HEK293 (cell line): ENCODE measurements around the gene OLR1.

Experiments
- CTCF ChIA-PET: fragments of 350-600 bp; formaldehyde crosslinking; extraction: SDS; loops from one replicate; lab custom pipeline; 2021; ENCODE audit warnings: antibody characterized with exemption; lab: Yijun Ruan, JAX
- POLR2A ChIA-PET: fragments of 300-600 bp; formaldehyde crosslinking; extraction: SDS; loops from one replicate; lab custom pipeline; 2020; ENCODE audit warnings: antibody characterized with exemption, inconsistent platforms; lab: Yijun Ruan, JAX
- H3K27ac ChIP-seq: fragments of 200-500 bp; sonication (Bioruptor generic); 2 replicates; pipeline ENCODE4 v1.5.1; 2014; ENCODE audit warnings: low read depth, low read length, control low read depth, inconsistent platforms; ENCODE audit errors: extremely low read depth
- H3K36me3 ChIP-seq, 2 experiments: fragments of 200-500 bp in 1 of 2; sonication (Bioruptor generic) in 1 of 2; 1 replicate in 1 of 2; 2 replicates in 1 of 2; pipeline ENCODE4 v1.5.1; 2014 to 2017; ENCODE audit warnings: inconsistent platforms in 2 of 2, low read length in 2 of 2; ENCODE audit not compliant: control insufficient read depth in 2 of 2, insufficient read depth in 1 of 2
- H3K4me1 ChIP-seq: fragments of 200-500 bp; sonication (Bioruptor generic); 2 replicates; pipeline ENCODE4 v1.5.1; 2014; ENCODE audit warnings: mild to moderate bottlenecking, low read length, inconsistent platforms; ENCODE audit not compliant: control insufficient read depth, insufficient read depth
- H3K4me3 ChIP-seq: 2 replicates; pipeline ENCODE4 v1.5.1; 2011; ENCODE audit warnings: low read depth, mild to moderate bottlenecking, control low read depth, low read length, moderate library complexity
- H3K9me3 ChIP-seq: fragments of 200-500 bp; sonication (Bioruptor generic); 2 replicates; pipeline ENCODE4 v1.5.1; 2014; ENCODE audit warnings: low read depth, low read length, inconsistent platforms; ENCODE audit not compliant: control insufficient read depth, insufficient read depth
- BCL11A ChIP-seq: fragments of 450-650 bp; formaldehyde crosslinking; IDR thresholded peaks from 2 replicates; pipeline ENCODE4 v1.5.1; 2016; ENCODE audit warnings: low read depth, missing biosample characterization, missing genetic modification characterization
- EGR2 ChIP-seq: fragments of 450-650 bp; formaldehyde crosslinking; IDR thresholded peaks from 2 replicates; pipeline ENCODE4 v1.5.1; 2016; ENCODE audit warnings: low read depth, missing biosample characterization, missing genetic modification characterization
- IKZF3 ChIP-seq: fragments of 450-650 bp; IDR thresholded peaks from 2 replicates; pipeline ENCODE4 v1.5.0; 2018; ENCODE audit warnings: missing biosample characterization, mild to moderate bottlenecking, missing genetic modification characterization, moderate library complexity
- KLF16 ChIP-seq: fragments of 450-650 bp; formaldehyde crosslinking; IDR thresholded peaks from 2 replicates; pipeline ENCODE4 v1.5.1; 2017; ENCODE audit warnings: missing biosample characterization, missing genetic modification characterization
- KLF9 ChIP-seq: fragments of 450-650 bp; formaldehyde crosslinking; IDR thresholded peaks from 2 replicates; pipeline ENCODE4 v1.5.1; 2016; ENCODE audit warnings: missing biosample characterization, missing genetic modification characterization, low read depth
- MYNN ChIP-seq: fragments of 450-650 bp; formaldehyde crosslinking; IDR thresholded peaks from 2 replicates; pipeline ENCODE4 v1.5.1; 2016; ENCODE audit warnings: missing biosample characterization, missing genetic modification characterization, borderline replicate concordance
- OSR2 ChIP-seq: fragments of 450-650 bp; formaldehyde crosslinking; IDR thresholded peaks from 2 replicates; pipeline ENCODE4 v1.5.1; 2016; ENCODE audit warnings: missing biosample characterization, missing genetic modification characterization
- RBAK ChIP-seq: fragments of 450-650 bp; formaldehyde crosslinking; IDR thresholded peaks from 2 replicates; pipeline ENCODE4 v1.5.1; 2016; ENCODE audit warnings: missing biosample characterization, missing genetic modification characterization
- REST ChIP-seq: fragments of 450-650 bp; formaldehyde crosslinking; IDR thresholded peaks from 2 replicates; pipeline ENCODE4 v1.5.1; 2016; ENCODE audit warnings: missing biosample characterization, missing genetic modification characterization
- ZBTB44 ChIP-seq: fragments of 450-650 bp; IDR thresholded peaks from 2 replicates; pipeline ENCODE4 v1.5.1; 2018; ENCODE audit warnings: missing biosample characterization, mild to moderate bottlenecking, missing genetic modification characterization
- ZNF132 ChIP-seq: fragments of 450-650 bp; formaldehyde crosslinking; IDR thresholded peaks from 2 replicates; pipeline ENCODE4 v1.5.1; 2017; ENCODE audit warnings: missing biosample characterization, missing genetic modification characterization, borderline replicate concordance
- ZNF341 ChIP-seq: fragments of 450-650 bp; formaldehyde crosslinking; IDR thresholded peaks from 2 replicates; pipeline ENCODE4; 2016; ENCODE audit warnings: low read depth, missing biosample characterization, missing genetic modification characterization
- ZNF423 ChIP-seq: fragments of 450-650 bp; formaldehyde crosslinking; IDR thresholded peaks from 2 replicates; pipeline ENCODE4 v1.5.1; 2016; ENCODE audit warnings: missing biosample characterization, missing genetic modification characterization
- ZNF433 ChIP-seq: fragments of 450-650 bp; formaldehyde crosslinking; IDR thresholded peaks from 2 replicates; pipeline ENCODE4 v1.5.1; 2016; ENCODE audit warnings: missing biosample characterization, missing genetic modification characterization, low read depth
- ZNF514 ChIP-seq: fragments of 450-650 bp; formaldehyde crosslinking; IDR thresholded peaks from 2 replicates; pipeline ENCODE4 v1.5.1; 2016; ENCODE audit warnings: missing biosample characterization, missing genetic modification characterization
- ZNF521 ChIP-seq: fragments of 450-650 bp; formaldehyde crosslinking; IDR thresholded peaks from 2 replicates; pipeline ENCODE4 v1.5.1; 2017; ENCODE audit warnings: missing biosample characterization, mild to moderate bottlenecking, missing genetic modification characterization
- ZNF530 ChIP-seq: fragments of 450-650 bp; formaldehyde crosslinking; IDR thresholded peaks from 2 replicates; pipeline ENCODE4 v1.5.1; 2016; ENCODE audit warnings: low read depth, missing biosample characterization, missing genetic modification characterization
- ZNF600 ChIP-seq: fragments of 450-650 bp; formaldehyde crosslinking; IDR thresholded peaks from 2 replicates; pipeline ENCODE4 v1.5.1; 2016; ENCODE audit warnings: missing biosample characterization, missing genetic modification characterization
- ZNF624 ChIP-seq: fragments of 450-650 bp; formaldehyde crosslinking; IDR thresholded peaks from 2 replicates; pipeline ENCODE4 v1.5.1; 2017; ENCODE audit warnings: missing biosample characterization, missing genetic modification characterization
- ZNF785 ChIP-seq: fragments of 450-650 bp; formaldehyde crosslinking; IDR thresholded peaks from 2 replicates; pipeline ENCODE4 v1.5.1; 2016; ENCODE audit warnings: missing biosample characterization, missing genetic modification characterization
- ZNF791 ChIP-seq: fragments of 450-650 bp; formaldehyde crosslinking; IDR thresholded peaks from 2 replicates; pipeline ENCODE4 v1.5.1; 2016; ENCODE audit warnings: missing biosample characterization, missing genetic modification characterization
- TF ChIP-seq, protein P1 (sequence below): IDR thresholded peaks from 2 replicates; pipeline ENCODE4 v1.6.1; 2011; ENCODE audit warnings: mild to moderate bottlenecking, low read depth, low read length, borderline replicate concordance
- TF ChIP-seq, protein P2 (sequence below): fragments of 450-650 bp; formaldehyde crosslinking; IDR thresholded peaks from 2 replicates; pipeline ENCODE4 v1.5.1; 2016; ENCODE audit warnings: missing biosample characterization, missing genetic modification characterization, borderline replicate concordance
- TF ChIP-seq, protein P3 (sequence below): fragments of 450-650 bp; formaldehyde crosslinking; IDR thresholded peaks from 2 replicates; pipeline ENCODE4 v1.5.1; 2016; ENCODE audit warnings: missing biosample characterization, missing genetic modification characterization

OLR1 gene

DNA sequence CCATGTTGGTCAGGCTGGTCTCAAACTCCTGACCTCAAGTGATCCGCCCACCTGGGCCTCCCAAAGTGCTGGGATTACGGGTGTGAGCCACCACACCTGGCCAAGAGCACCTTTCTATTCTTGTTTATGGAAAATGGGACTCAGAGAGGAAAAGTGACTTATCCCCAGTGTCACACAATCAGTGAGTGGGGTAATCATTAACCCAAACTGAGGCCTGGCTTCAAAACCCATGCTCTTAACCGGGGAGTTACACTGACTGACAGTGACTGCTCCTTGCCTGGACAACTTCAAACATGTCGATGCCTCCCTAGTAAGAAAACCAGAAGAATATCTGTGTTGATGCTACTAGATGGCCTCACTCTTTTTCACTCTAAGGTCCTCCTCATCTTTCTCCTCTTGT, 49.2 kb downstream of the OLR1 start:
- H3K36me3 ChIP-seq: no peaks in the 10 kb centered on the region
- no peaks in the 10 kb centered on the region for H3K9me3 ChIP-seq
- TF ChIP-seq ZNF521 (tag by site-specific recombination) (no peak), KLF9 (tag by site-specific recombination) (no peak), EGR2 (tag by site-specific recombination) (no peak), ZNF514 (tag by site-specific recombination) (no peak), KLF16 (tag by site-specific recombination) (no peak), ZNF785 (tag by site-specific recombination) (no peak), RBAK (tag by site-specific recombination) (no peak), ZNF132 (tag by site-specific recombination) (no peak), MYNN (tag by site-specific recombination) (no peak), IKZF3 (no peak), ZBTB44 (tag by site-specific recombination) (no peak), ZNF341 (tag by site-specific recombination) (no peak), REST (tag by site-specific recombination) (no peak)
- TF ChIP-seq, protein P1, sequence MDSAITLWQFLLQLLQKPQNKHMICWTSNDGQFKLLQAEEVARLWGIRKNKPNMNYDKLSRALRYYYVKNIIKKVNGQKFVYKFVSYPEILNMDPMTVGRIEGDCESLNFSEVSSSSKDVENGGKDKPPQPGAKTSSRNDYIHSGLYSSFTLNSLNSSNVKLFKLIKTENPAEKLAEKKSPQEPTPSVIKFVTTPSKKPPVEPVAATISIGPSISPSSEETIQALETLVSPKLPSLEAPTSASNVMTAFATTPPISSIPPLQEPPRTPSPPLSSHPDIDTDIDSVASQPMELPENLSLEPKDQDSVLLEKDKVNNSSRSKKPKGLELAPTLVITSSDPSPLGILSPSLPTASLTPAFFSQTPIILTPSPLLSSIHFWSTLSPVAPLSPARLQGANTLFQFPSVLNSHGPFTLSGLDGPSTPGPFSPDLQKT: no peak
- TF ChIP-seq, all 188 proteins: peak for 0
- CTCF ChIA-PET: no interaction called here
- H3K4me1 ChIP-seq: no peaks in the 10 kb centered on the region
- POLR2A ChIA-PET: no interaction called here
- H3K27ac ChIP-seq: no peak overlapping the region
- H3K4me3 ChIP-seq: no peak overlapping the region

DNA sequence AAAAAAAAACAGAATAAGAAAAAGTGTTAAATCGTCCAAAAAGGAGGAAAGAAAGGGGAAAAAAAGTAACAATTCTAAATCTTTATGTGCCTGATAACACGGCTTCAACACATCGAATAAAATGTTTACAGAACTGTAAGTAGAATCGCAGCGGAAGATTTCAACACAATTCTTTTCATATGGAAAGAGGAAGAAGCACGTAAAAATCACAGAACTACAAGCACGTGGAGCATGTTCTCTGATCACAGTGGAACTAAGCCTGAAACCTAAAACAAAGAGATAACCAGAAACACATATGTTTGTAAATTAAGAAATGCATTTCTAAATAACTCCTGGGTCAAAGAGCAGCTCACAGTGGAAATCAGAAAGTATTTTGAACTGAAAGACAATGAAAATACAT, 50.7 kb downstream of the OLR1 start:
- no peaks in the 10 kb centered on the region for H3K36me3 ChIP-seq
- no peak overlapping the region for H3K27ac ChIP-seq
- H3K9me3 ChIP-seq: no peaks in the 10 kb centered on the region
- H3K4me3 ChIP-seq: no peak overlapping the region
- ChIA-PET CTCF (no interaction called here), POLR2A (no interaction called here)
- no peaks in the 10 kb centered on the region for H3K4me1 ChIP-seq
- TF ChIP-seq ZNF423 (tag by site-specific recombination) (no peak), ZNF530 (tag by site-specific recombination) (no peak), BCL11A (tag by site-specific recombination) (no peak), ZNF600 (no peak), ZNF791 (tag by site-specific recombination) (no peak), ZNF433 (tag by site-specific recombination) (no peak), ZNF624 (tag by site-specific recombination) (no peak), ZNF785 (tag by site-specific recombination) (no peak), OSR2 (no peak)
- TF ChIP-seq, protein P2, sequence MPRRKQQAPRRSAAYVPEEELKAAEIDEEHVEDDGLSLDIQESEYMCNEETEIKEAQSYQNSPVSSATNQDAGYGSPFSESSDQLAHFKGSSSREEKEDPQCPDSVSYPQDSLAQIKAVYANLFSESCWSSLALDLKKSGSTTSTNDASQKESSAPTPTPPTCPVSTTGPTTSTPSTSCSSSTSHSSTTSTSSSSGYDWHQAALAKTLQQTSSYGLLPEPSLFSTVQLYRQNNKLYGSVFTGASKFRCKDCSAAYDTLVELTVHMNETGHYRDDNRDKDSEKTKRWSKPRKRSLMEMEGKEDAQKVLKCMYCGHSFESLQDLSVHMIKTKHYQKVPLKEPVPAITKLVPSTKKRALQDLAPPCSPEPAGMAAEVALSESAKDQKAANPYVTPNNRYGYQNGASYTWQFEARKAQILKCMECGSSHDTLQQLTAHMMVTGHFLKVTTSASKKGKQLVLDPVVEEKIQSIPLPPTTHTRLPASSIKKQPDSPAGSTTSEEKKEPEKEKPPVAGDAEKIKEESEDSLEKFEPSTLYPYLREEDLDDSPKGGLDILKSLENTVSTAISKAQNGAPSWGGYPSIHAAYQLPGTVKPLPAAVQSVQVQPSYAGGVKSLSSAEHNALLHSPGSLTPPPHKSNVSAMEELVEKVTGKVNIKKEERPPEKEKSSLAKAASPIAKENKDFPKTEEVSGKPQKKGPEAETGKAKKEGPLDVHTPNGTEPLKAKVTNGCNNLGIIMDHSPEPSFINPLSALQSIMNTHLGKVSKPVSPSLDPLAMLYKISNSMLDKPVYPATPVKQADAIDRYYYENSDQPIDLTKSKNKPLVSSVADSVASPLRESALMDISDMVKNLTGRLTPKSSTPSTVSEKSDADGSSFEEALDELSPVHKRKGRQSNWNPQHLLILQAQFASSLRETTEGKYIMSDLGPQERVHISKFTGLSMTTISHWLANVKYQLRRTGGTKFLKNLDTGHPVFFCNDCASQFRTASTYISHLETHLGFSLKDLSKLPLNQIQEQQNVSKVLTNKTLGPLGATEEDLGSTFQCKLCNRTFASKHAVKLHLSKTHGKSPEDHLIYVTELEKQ (tag by site-specific recombination): no peak
- TF ChIP-seq, protein P1: no peak
- TF ChIP-seq, protein P3, sequence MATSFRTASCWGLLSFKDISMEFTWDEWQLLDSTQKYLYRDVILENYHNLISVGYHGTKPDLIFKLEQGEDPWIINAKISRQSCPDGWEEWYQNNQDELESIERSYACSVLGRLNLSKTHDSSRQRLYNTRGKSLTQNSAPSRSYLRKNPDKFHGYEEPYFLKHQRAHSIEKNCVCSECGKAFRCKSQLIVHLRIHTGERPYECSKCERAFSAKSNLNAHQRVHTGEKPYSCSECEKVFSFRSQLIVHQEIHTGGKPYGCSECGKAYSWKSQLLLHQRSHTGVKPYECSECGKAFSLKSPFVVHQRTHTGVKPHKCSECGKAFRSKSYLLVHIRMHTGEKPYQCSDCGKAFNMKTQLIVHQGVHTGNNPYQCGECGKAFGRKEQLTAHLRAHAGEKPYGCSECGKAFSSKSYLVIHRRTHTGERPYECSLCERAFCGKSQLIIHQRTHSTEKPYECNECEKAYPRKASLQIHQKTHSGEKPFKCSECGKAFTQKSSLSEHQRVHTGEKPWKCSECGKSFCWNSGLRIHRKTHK (tag by site-specific recombination): no peak
